GM19372 (cell line): ENCODE measurements around the gene PICK1.

Source experiments
- ATAC-seq: cut with Tn5 transposase; IDR thresholded peaks from one replicate; pipeline ENCODE4 v1.9.1; 2021; ENCODE audit warnings: mild to moderate bottlenecking, low read depth, moderate library complexity; ENCODE audit not compliant: unreplicated experiment

The PICK1 gene

GRCh38 chr22:38046070-38046748, 11.0 kb upstream of the PICK1 start:
- ATAC-seq, result no peak

DNA sequence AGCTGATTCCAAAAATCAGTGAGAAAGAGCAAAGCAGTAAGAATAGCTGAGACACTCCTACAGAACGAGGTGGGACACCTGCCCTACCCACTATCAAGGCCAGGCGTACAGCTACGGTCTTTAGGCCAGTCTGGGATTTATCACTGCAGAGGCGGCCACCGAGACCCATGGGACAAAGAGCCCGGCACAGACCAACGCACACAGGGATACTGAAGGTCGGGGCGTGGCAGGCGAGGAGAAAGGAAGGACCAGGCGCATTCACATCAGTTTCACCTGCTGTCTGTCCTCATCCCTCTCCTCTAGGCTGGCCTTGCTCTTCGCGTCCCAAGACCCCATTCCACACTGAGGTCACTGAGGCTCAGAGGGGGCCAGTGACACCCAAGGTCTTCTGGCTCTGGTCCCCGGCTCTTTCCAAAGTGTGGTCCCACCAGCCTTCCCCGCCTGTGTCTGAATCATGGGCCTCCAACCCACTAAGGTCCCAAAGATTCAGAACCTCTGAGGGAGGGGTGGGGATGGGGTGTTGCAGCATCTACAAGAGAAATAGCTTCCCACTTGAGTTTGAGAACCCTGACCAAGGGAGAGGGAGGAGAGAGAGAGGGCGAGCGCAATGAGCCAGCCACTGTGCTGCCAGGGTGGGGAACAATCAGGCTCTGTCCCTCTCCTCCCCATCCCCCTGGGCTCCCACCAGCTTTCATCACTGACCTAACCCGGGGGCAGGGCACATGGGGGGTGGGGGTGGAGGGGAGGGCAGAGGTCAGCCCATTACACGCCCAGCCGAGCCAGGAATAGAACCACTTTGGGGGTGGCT, 7.2 kb upstream of the PICK1 start:
- no peak for ATAC-seq

DNA sequence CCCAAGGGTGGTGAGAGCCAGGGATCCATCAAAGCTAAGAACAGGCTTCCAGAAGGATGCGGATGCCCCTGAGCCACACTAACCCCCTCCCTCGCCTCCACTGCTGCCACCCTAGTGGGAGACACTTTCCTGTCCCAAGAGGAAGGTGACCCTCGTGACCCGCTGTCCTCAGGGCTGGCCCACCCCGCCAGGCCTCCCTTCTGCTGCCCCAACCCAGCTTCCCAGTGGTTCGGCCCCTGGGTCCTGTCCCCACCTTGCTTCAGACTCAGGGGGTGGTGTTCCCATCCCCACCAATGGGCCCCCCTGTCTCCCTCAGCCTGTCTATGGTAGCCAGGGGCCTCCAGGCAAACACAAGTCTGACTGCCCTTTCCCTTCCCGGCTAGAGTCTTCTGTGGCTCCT, 6.5 kb upstream of the PICK1 start:
- no peak for ATAC-seq

- ATAC-seq, result no peak
Observed at GRCh38 chr22:38051261-38051660, 5.9 kb upstream of the PICK1 start.

GRCh38 chr22:38051900-38052862, 5.0 kb upstream of the PICK1 start:
- no peak for ATAC-seq

DNA sequence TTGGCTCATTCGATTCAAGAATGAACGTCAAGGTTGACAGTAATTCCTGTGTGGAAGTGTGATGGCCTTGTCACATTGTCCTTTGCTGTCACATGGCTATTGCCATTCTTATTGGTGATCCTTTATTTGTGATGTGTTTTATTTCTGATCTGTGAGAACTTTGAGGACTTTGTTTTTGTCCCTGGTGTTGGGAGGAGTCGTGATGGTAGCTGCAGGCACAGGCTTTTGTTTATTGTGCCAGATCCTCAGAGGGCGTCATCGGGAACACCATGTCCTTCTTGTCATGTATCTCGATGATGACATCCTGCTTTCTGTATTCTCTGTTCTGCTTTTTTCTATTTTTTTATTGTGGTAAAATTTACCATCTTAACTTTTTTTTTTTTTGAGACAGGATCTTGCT, 5.6 kb downstream of the PICK1 start:
- no peak for ATAC-seq

DNA sequence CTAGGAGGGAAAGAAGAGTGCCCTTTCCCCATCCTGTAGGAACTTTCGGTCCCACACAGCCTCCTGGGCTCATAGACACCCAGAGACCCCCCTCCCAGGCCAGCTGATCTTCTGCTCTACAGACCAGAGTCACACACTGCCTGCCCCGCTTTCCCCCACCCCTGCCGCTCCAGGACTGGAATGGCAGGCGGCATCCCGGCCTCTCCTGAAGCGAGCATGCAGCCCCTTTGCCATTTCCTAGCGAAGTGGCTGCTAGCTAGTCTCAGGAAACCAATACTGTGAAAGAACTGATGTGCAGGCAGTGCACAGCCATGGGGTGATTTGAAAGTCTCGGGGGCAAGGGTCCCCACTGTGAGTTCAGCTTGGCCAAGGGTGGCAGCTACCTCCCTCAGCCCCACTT, 8.3 kb downstream of the PICK1 start:
- ATAC-seq, result no peak

- no peak for ATAC-seq
Observed at GRCh38 chr22:38066381-38067027, 9.3 kb downstream of the PICK1 start.

DNA sequence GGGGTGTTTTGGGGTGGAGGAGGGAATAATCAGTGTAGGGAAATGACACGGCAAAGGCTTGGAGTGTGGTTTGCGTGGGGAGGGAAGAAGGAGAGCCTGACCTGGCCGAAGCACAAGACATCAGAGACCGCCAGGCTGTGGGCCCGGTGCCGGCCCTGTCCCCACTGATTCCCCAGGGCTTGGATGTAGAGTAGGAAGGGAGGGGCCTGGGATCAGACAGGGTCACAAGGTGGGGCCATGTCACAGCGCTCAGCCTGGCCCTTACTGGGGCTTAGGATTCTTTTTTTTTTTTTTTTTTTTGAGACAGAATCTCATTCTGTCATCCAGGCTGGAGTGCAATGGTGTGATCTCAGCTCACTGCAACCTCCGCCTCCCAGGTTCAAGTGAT, 9.8 kb downstream of the PICK1 start:
- no peak for ATAC-seq

DNA sequence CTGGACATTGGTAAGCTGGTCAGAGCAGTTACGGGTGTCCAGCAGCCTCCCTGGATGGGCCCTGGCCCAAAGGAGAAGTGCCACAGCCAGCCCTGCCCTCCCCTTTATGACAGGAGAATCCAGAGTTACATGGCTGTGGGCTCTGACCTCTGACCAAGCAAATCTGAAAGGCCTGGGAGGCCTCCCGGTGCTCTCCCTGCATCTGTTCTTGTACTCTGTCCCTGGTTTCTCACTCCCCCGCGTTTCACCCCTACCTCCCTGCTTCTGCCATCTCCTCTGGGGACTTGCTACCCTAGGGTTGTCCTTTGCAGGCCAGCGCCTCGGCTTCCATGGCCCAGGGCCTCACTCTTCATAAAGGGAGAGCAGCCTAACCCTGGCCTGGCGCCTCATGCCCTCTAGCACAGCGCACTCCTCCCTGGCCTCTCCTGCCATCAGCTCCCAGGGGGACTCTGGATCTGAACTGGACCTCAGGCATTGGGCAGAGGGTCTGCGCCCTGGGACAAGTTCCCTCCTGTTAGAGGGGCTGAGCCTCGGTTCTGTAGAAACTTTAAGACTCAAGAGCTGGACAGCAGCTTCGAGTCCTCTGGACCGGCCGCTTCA, 10.7 kb downstream of the PICK1 start:
- no peak for ATAC-seq

- no peak for ATAC-seq
Observed at GRCh38 chr22:38068641-38069371, 11.6 kb downstream of the PICK1 start.

- ATAC-seq, result no peak
Observed at GRCh38 chr22:38069372-38070249, 12.4 kb downstream of the PICK1 start.

DNA sequence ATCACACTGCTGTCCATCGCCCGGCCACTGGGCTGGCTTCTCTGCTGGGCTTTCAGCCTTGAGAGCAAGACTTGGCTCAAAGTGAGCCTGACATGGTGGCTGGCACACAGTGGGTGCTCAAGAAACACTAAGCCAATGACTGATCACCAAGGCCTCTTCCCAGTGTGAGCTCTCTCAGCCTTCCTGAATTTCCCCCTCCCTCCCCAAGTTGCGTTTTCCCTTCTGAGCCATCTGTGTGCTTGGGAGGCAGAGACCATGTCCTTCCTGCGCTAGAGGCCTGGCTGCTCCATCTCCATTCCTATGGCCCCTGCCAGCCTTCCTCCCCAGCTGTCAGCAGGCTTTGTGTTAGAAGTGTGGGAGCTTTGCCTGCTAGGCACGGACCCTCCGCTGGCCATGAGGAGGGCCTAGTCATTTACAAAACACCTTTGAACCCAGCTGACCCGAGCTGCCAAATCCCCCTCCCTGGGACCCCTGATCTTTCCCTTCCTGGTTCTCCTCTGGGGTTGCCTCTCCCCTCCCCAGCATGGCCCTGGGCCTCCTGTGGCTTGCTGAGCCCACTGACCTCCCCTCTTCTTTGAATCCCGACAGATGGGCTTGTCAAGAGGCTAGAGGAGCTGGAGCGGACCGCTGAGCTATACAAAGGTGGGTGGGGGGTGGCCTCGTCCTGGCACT, 13.2 kb downstream of the PICK1 start:
- no peak for ATAC-seq

GRCh38 chr22:38071421-38072321, 14.5 kb downstream of the PICK1 start:
- ATAC-seq, result no peak

- ATAC-seq, result no peak
Observed at GRCh38 chr22:38072322-38073149, 15.3 kb downstream of the PICK1 start.
